Measurements from ENCODE around the gene DNAH14. TPM values are rescaled to one million over a fixed set of nuclear protein-coding genes. Genes with fewer than 3 reads are reported as not detected.
A peak's percentile ranks its signal among the peaks of the same experiment; 100 is the strongest.
"Not testable (repeated sequence)": the region's sequence is repeated elsewhere in the genome, so short reads cannot be mapped to it uniquely, and the experiment has no call there.

The DNAH14 gene
- total RNA-seq, 6 donors from 2014 or later, result 2.1 to 26.5 (median 12.9) TPM

GRCh38 chr1:225371366-225372010 is 442.0 kb downstream of the DNAH14 start:
- TF ChIP-seq EP300 (IDR thresholded peaks at IDR 0.05) (no peak), POLR2A (IDR thresholded peaks at IDR 0.05) (no peak), POLR2AphosphoS5 (IDR thresholded peaks at IDR 0.05) (no peak), CTCF (IDR thresholded peaks at IDR 0.05) (no peak)
- DNase-seq (no peak), ATAC-seq (ENCODE audit: low FRiP score in 2 of 2) (no peak)
- H3K4me1 ChIP-seq, result no peaks in the 10 kb centered on the region
- no peaks in the 10 kb centered on the region for H3K27me3 ChIP-seq
- no peaks in the 10 kb centered on the region for H3K36me3 ChIP-seq
- WGBS, 2 donors, result 86 to 94% methylated on average over 3 of the region's 3 CpGs
- H3K9me3 ChIP-seq, result no peaks in the 10 kb centered on the region
- no peak overlapping the region for H3K27ac ChIP-seq
- H3K4me3 ChIP-seq, result no peak overlapping the region

GRCh38 chr1:225373155-225373554 is 443.7 kb downstream of the DNAH14 start:
- no peaks in the 10 kb centered on the region for H3K27me3 ChIP-seq
- no peaks in the 10 kb centered on the region for H3K4me1 ChIP-seq
- TF ChIP-seq EP300 (IDR thresholded peaks at IDR 0.05) (no peak), POLR2A (IDR thresholded peaks at IDR 0.05) (no peak), CTCF (IDR thresholded peaks at IDR 0.05) (no peak), POLR2AphosphoS5 (IDR thresholded peaks at IDR 0.05) (no peak)
- ATAC-seq (ENCODE audit: low FRiP score in 2 of 2) (no peak), DNase-seq (peak in 1 of 2 donors; percentile 43)
- WGBS, 2 donors, result 85 to 88% methylated on average over 21 of the region's 21 CpGs
- no peaks in the 10 kb centered on the region for H3K36me3 ChIP-seq
- no peaks in the 10 kb centered on the region for H3K9me3 ChIP-seq
- H3K4me3 ChIP-seq, result no peak overlapping the region
- H3K27ac ChIP-seq, result no peak overlapping the region

- Histone ChIP-seq H3K4me3 (no peak overlapping the region), H3K4me1 (no peaks in the 10 kb centered on the region), H3K27ac (no peak overlapping the region), H3K9me3 (no peaks in the 10 kb centered on the region), H3K27me3 (no peaks in the 10 kb centered on the region), H3K36me3 (no peaks in the 10 kb centered on the region)
- WGBS, 2 donors, result 77 to 81% methylated on average over 4 of the region's 4 CpGs
- ATAC-seq (ENCODE audit: low FRiP score in 2 of 2) (no peak), DNase-seq (no peak)
- no peak for TF ChIP-seq CTCF (IDR thresholded peaks at IDR 0.05)
- TF ChIP-seq EP300 (IDR thresholded peaks at IDR 0.05), result no peak
- TF ChIP-seq POLR2AphosphoS5 (IDR thresholded peaks at IDR 0.05), result no peak
- TF ChIP-seq POLR2A (IDR thresholded peaks at IDR 0.05), result no peak
These were observed 445.5 kb downstream of the DNAH14 start for GRCh38 chr1:225374996-225375395.

GRCh38 chr1:225378880-225379279 is 449.4 kb downstream of the DNAH14 start:
- no peak for TF ChIP-seq POLR2A (IDR thresholded peaks at IDR 0.05)
- TF ChIP-seq EP300 (IDR thresholded peaks at IDR 0.05), result no peak
- TF ChIP-seq POLR2AphosphoS5 (IDR thresholded peaks at IDR 0.05), result no peak
- no peak for TF ChIP-seq CTCF (IDR thresholded peaks at IDR 0.05)
- ATAC-seq (ENCODE audit: low FRiP score in 2 of 2) (no peak), DNase-seq (no peak)
- Histone ChIP-seq H3K27ac (no peak overlapping the region), H3K4me3 (no peak overlapping the region), H3K4me1 (no peaks in the 10 kb centered on the region), H3K27me3 (no peaks in the 10 kb centered on the region), H3K36me3 (no peaks in the 10 kb centered on the region), H3K9me3 (no peaks in the 10 kb centered on the region)
- WGBS, 2 donors, result 36 to 60% methylated on average over 10 of the region's 10 CpGs

GRCh38 chr1:225380691-225381090 is 451.2 kb downstream of the DNAH14 start:
- DNase-seq (no peak), ATAC-seq (ENCODE audit: low FRiP score in 2 of 2) (no peak)
- H3K9me3 ChIP-seq, result no peaks in the 10 kb centered on the region
- H3K4me3 ChIP-seq, result no peak overlapping the region
- 83 to 92% methylated on average over 1 of the region's 1 CpG for WGBS, 2 donors
- H3K4me1 ChIP-seq, result no peaks in the 10 kb centered on the region
- no peak overlapping the region for H3K27ac ChIP-seq
- no peak for TF ChIP-seq CTCF (IDR thresholded peaks at IDR 0.05)
- TF ChIP-seq POLR2AphosphoS5 (IDR thresholded peaks at IDR 0.05), result no peak
- TF ChIP-seq POLR2A (IDR thresholded peaks at IDR 0.05), result no peak
- TF ChIP-seq EP300 (IDR thresholded peaks at IDR 0.05), result no peak
- no peaks in the 10 kb centered on the region for H3K36me3 ChIP-seq
- no peaks in the 10 kb centered on the region for H3K27me3 ChIP-seq

GRCh38 chr1:225386860-225387259 is 457.4 kb downstream of the DNAH14 start:
- H3K27ac ChIP-seq; H3K4me3 ChIP-seq; DNase-seq; H3K27me3 ChIP-seq; H3K9me3 ChIP-seq; H3K4me1 ChIP-seq; ATAC-seq (ENCODE audit: low FRiP score in 2 of 2); H3K36me3 ChIP-seq: not testable (repeated sequence)
- WGBS, 2 donors, result 93 to 100% methylated on average over 3 of the region's 3 CpGs
